ENCODE results near the gene CBLB.
"Not testable (repeated sequence)": the region's sequence is repeated elsewhere in the genome, so short reads cannot be mapped to it uniquely, and the experiment has no call there.

Gene CBLB

DNA sequence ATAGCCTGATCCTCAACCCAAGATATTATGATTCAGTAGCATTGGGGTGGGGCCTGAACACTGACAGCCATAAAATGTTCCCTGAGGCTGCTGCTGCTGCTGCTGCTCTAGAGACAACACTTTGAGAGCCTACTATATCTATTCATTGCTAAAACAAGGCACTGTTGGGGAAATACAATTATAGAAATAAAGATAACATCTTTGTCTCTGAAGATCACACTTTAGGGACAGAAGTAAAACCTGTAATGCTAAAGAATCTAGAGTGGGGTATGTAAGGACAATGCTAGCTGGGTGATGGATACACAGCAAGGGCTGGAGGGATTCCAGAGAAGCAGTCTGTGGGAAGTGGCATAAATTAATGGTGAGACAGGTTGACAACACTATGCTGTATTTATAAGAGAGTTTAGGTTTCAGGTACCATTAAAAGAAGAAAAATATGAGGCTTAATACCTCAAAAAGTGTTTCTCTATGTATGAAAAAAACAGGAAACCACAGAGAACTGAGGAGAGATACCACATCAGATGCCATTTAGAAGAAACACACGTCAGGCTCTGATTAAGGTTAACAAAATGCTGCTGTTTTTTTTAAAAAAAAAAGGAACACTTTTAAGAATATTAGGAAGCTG lies 115.9 kb downstream of the CBLB start:
- DNase-seq (ENCODE audit: low read depth in 2 of 2): no peak

- no peak for DNase-seq (ENCODE audit: low read depth in 2 of 2)
Measured at GRCh38 chr3:105747696-105748095, 121.1 kb downstream of the CBLB start.

DNA sequence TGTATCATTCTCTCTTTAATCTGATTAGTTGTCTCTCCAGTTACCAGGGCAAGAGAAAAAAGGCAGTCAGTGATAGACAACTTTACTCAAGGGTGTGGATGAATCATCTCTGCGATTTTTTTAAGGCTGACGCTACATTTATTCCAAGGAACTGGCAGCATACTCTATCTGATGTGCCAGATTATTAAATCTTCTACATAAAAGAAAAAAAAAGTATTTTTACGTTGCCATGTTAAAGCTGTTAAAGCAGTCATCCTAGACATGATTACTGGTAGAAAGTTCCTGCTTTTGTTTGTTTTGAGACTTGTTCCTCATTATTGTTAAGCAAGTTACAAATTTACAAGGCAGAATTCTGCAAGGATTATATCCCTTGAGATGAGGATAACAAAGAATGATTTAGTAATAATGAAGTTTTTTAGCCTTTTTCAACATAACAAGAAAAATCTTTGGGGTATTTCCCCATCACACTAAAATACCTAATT lies 121.7 kb downstream of the CBLB start:
- DNase-seq (ENCODE audit: low read depth in 2 of 2): no peak

GRCh38 chr3:105746231-105746996 lies 122.4 kb downstream of the CBLB start:
- no peak for DNase-seq (ENCODE audit: low read depth in 2 of 2)

- DNase-seq (ENCODE audit: low read depth in 2 of 2): no peak
Measured at GRCh38 chr3:105745046-105745445, 123.8 kb downstream of the CBLB start.

- DNase-seq (ENCODE audit: low read depth in 2 of 2): no peak
Measured at GRCh38 chr3:105744202-105744601, 124.6 kb downstream of the CBLB start.

DNA sequence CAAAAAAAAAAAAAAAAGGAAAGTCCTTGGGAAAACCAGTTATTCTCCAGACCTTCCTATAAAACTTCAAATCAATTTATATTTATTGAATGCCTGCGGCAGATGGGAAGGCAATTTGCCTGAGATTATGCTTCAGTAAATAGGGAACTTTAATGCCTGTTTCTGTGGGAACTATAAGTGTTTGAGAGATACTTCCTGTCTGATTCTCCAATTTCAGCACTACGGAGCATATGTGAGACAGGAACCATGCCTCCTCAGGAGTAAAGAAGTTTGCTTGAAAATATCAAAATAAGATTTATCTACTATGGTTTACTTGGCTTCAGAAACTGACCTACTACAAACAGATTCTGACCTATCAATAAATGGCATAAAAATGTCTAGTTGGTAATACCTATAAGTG lies 135.5 kb downstream of the CBLB start:
- no peak for DNase-seq (ENCODE audit: low read depth in 2 of 2)

- DNase-seq (ENCODE audit: low read depth in 2 of 2): no peak
Measured at GRCh38 chr3:105731686-105732085, 137.1 kb downstream of the CBLB start.

- DNase-seq (ENCODE audit: low read depth in 2 of 2): no peak
Measured at GRCh38 chr3:105730801-105731354, 137.9 kb downstream of the CBLB start.

DNA sequence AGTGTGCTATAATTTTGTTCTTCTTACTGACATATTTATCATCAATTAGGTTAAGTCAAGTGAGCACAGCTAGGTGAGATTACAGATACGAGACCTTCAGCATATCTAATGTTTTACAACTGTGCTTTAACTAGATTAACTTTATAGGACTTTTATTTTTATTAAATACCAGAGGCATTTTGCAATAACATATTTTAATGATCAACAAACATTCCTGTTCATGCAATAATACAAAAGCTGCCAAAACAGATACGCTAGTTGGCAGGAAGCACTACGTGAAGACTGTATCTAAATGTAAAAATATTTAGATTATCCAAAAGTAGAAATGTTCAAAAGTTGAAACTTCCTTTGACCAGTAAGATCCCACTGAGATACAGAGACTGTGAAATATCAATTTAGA lies 139.1 kb downstream of the CBLB start:
- DNase-seq (ENCODE audit: low read depth in 2 of 2): no peak

DNA sequence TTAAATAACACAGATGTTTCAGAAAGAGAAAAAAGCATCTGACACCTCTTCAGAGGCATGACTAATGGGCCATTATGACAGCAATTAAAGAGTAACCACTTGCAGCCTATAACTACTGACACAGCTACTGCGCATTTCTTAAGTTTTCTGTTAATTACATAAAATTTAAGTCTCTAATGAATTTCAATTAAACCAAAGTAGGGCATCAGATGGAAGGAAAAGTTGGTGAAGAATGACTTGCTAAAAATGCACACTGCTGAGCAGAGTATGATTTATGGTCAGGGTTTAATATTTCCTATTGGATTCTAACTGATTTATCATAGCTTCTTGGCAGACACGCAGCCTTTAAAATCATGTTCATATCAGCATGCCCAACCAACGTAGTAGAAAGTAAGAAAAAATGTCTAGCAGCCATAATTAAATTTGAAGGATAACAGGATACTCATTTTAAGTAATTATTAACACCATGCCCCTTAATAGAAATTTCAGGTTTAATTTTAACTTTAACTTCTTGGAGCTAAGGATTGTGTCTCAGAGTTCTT lies 140.0 kb downstream of the CBLB start:
- no peak for DNase-seq (ENCODE audit: low read depth in 2 of 2)

DNA sequence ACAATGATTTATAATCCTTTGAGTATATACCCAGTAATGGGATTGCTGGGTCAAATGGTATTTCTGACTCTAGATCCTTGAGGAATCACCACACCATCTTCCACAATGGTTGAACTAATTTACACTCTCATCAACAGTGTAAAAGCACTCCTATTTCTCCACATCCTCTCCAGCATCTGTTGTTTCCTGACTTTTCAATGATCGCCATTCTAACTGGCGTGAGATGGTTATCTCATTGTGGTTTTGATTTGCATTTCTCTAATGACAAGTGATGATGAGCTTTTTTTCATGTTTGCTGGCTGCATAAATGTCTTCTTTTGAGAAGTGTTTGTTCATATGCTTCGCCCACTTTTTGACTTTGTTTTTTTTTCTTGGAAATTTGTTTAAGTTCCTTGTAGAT lies 141.8 kb downstream of the CBLB start:
- DNase-seq (ENCODE audit: low read depth in 2 of 2): not testable (repeated sequence)

- no peak for DNase-seq (ENCODE audit: low read depth in 2 of 2)
Measured at GRCh38 chr3:105722943-105723556, 145.8 kb downstream of the CBLB start.

DNA sequence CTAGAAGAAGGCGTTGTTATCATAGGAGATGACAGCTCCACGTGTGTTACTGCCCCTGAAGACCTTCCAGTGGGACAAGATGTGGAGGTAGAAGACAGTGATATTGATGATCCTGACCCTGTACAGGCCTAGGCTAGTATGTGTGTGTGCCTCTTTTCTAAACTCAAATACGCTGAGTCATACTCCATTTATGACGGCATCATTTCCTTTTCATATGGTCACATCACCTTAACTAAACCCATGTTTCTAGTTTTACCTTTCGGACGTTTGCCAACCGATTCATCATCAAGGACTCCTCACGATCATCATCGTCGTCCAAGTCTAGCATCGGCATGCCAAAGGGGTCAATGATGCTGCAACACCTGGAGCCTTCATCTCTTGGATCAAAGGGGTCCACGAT lies 149.0 kb downstream of the CBLB start:
- DNase-seq (ENCODE audit: low read depth in 2 of 2): no peak

GRCh38 chr3:105715372-105715771 lies 153.4 kb downstream of the CBLB start:
- DNase-seq (ENCODE audit: low read depth in 2 of 2): no peak

DNA sequence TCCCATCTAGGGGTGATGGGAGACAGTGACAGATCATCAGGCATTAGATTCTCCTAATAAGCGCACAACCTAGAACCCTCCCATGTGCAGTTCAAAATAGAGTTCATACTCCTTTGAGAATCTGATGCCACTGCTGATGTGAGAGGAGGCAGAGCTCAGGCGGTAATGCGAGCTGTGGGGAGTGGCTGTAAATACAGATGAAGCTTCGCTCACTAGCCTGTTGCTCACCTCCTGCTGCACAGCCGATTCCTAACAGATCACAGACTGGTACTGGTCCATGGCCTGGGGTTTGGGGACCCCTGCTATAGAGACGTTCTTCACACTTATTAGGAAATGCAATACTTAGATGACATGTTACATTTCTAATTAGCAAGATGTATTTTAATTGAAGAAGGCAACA lies 154.4 kb downstream of the CBLB start:
- DNase-seq (ENCODE audit: low read depth in 2 of 2): no peak

- no peak for DNase-seq (ENCODE audit: low read depth in 2 of 2)
Measured at GRCh38 chr3:105708980-105709379, 159.8 kb downstream of the CBLB start.

DNA sequence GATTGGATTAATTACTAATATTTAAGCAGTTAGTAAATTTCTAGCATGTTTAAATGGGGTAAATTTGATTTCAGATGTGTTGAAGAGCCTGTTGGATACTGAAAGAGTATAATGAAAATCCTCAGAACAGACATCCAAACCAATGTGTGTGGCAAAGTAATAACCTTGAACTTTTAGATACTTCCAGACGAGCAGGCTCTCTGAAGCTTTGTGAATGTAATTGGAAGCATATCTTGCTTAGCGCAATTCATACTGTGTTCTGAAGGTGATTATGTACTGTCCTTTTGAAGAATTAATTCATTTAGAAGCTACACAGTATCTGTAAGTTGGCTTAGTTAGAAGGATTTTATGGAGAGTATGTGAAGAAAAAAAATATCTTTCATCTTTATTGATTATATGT lies 161.8 kb downstream of the CBLB start:
- DNase-seq (ENCODE audit: low read depth in 2 of 2): no peak

GRCh38 chr3:105704726-105705410 lies 163.9 kb downstream of the CBLB start:
- no peak for DNase-seq (ENCODE audit: low read depth in 2 of 2)

DNA sequence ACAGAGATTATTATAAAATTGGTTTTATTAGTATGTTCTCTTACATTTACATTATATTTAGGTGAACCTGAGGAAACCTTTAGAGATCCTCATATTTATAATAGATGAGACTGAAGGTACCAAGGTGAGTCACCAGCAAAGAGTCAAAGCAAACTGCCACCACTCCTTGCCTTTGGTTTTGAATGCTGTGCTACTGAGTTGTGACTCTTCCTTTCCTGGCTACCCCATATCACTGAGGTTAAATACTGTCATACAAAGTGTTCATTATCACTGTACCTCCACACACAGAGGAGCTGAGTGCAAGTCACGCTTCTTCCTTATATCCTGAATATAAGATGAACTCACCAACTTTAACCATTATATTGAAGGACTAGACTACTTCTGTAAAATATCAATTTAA lies 168.2 kb downstream of the CBLB start:
- DNase-seq (ENCODE audit: low read depth in 2 of 2): no peak

DNA sequence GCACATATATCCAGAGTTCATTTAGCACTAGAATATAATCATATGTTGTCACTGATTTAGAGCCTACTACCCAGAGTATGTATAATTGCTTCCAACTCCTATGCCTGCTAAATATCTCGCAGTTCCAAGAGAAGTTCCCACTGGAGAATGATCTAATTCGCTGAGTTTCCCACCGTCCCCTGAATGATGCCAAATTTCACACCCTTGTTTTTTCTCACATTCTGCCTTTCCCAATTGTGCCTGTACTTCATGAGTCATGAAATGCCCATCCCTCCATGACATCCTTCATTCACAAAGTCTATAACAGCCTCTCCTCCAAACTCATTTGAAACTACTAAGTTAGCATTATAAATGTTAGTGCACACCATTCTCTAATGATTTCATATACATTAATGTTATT lies 177.2 kb downstream of the CBLB start:
- no peak for DNase-seq (ENCODE audit: low read depth in 2 of 2)

- no peak for DNase-seq (ENCODE audit: low read depth in 2 of 2)
Measured at GRCh38 chr3:105691053-105691452, 177.8 kb downstream of the CBLB start.
